Upper lobe of left lung (tissue), 6 donors: Measurements from ENCODE around the gene KIRREL3. TPM values are rescaled to one million over a fixed set of nuclear protein-coding genes. Genes with fewer than 3 reads are reported as not detected.

Source experiments
- ATAC-seq, 2 donors: fragments of 200-7000 bp; cut with Tn5 transposase; one replicate each; pipeline ENCODE4 v1.9.1; 2022; ENCODE audit warnings: mild to moderate bottlenecking in 2 of 2, moderate library complexity in 2 of 2; ENCODE audit not compliant: low FRiP score in 2 of 2
- DNase-seq, 2 donors: peaks; one replicate each; pipeline ENCODE4 v3.0.0-alpha.2; 2019 to 2020
- H3K27ac ChIP-seq, 4 donors: fragments of 200-600 bp; sonication (generic); one replicate each; pipeline ENCODE4 v1.5.1; 2016 to 2019
- H3K27me3 ChIP-seq, 4 donors: fragments of 200-600 bp; sonication (generic); one replicate each; pipeline ENCODE4 v1.5.1; 2017 to 2019
- H3K36me3 ChIP-seq, 4 donors: fragments of 200-600 bp; sonication (generic); one replicate each; pipeline ENCODE4 v1.5.1; 2016 to 2019
- H3K4me1 ChIP-seq, 4 donors: fragments of 200-600 bp; sonication (generic); one replicate each; pipeline ENCODE4 v1.5.1; 2018 to 2019
- H3K4me3 ChIP-seq, 4 donors: fragments of 200-600 bp; sonication (generic); one replicate each; pipeline ENCODE4 v1.5.1; 2017 to 2019; ENCODE audit warnings: mild to moderate bottlenecking in 2 of 4, moderate library complexity in 1 of 4
- H3K9me3 ChIP-seq, 4 donors: fragments of 200-600 bp; sonication (generic); one replicate each; pipeline ENCODE4 v1.5.1; 2018 to 2019
- EP300 ChIP-seq, 4 donors: sonication (generic); formaldehyde crosslinking; IDR thresholded peaks; one replicate each; pipeline ENCODE4 v1.5.1; 2017; ENCODE audit warnings: antibody characterized with exemption in 4 of 4, control low read depth in 2 of 4
- POLR2A ChIP-seq, 4 donors: fragments of 450-650 bp; IDR thresholded peaks; one replicate each; pipeline ENCODE4 v1.5.1; 2016 to 2017; ENCODE audit warnings: antibody characterized with exemption in 4 of 4, mild to moderate bottlenecking in 2 of 4
- POLR2AphosphoS5 ChIP-seq, 2 donors: sonication (generic); formaldehyde crosslinking; IDR thresholded peaks; one replicate each; pipeline ENCODE4 v1.5.1; 2017; ENCODE audit warnings: antibody characterized with exemption in 2 of 2
- WGBS, 2 donors: methylation state at CpG; one replicate each; pipeline ENCODE4 v1.1.5; 2017 to 2018; 5-methylcytosine and 5-hydroxymethylcytosine counted together
- total RNA-seq, 6 donors: library from RNA; depleted of rRNA in 4 of 6; stranded (reverse); fragments of >200 nt in 4 of 6; gene quantifications; one replicate each; pipeline versions ENCODE4 v1.1.0 to v1.2.1, GENCODE V29; 2016 to 2021
- TF ChIP-seq, protein P1 (sequence below), 6 experiments: fragments of 450-650 bp in 4 of 6; fragments of 200-600 bp in 2 of 6; sonication (generic) in 2 of 6; IDR thresholded peaks; one replicate each; pipeline ENCODE4 v1.5.1; 2016 to 2019; ENCODE audit warnings: antibody characterized with exemption in 6 of 6
- donor health status: DM: no; HTN: no; CAD: no; lungs with moderate emphysema.
- donor health status: DM: no; HTN: yes; CAD: no; lungs with severe emphysema.

Gene KIRREL3
- total RNA-seq, 6 donors from 2014 or later, result 0.22 to 0.24 TPM; not detected in 4

DNA sequence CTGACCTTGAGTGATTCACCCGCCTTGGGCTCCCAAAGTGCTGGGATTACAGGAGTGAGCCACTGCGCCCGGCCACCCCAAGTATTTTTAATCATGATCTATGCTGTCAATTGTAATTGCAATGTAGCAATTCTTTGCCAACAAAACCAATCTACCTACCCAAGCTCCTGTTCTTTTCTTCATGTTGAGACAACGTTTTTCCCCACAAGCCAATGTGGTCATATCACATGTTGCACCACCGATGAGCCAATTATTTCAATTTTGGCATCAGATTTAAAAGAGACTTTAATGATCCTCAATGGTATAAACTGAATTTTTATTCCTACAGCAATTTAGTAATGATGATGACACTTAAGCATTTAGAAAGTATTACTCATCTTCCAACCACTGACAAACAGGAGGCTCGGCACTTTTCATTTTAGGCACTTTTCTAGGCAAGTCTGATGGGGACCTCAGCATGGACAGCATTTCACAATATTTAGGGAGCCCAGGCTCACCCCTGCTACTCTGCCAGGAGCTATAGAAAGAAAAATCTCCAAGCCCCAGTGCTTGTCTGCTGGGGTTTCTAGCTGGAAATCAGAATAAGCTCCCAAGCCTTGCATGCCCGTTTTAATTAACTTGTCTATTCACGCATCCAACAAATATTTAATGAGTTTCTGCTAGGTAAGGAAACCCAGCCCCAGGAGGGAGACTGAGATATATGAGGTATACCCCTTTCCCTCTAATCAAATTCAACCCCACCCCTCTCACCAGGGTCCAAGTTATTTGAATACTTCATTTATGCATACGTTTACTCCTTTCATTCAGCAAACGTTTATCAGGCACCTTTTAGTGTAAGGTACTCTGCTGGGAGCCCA lies 353.6 kb downstream of the KIRREL3 start:
- no peak for TF ChIP-seq POLR2A (IDR thresholded peaks at IDR 0.05)
- TF ChIP-seq EP300 (IDR thresholded peaks at IDR 0.05), result no peak
- TF ChIP-seq POLR2AphosphoS5 (IDR thresholded peaks at IDR 0.05), result no peak
- TF ChIP-seq, protein P1, sequence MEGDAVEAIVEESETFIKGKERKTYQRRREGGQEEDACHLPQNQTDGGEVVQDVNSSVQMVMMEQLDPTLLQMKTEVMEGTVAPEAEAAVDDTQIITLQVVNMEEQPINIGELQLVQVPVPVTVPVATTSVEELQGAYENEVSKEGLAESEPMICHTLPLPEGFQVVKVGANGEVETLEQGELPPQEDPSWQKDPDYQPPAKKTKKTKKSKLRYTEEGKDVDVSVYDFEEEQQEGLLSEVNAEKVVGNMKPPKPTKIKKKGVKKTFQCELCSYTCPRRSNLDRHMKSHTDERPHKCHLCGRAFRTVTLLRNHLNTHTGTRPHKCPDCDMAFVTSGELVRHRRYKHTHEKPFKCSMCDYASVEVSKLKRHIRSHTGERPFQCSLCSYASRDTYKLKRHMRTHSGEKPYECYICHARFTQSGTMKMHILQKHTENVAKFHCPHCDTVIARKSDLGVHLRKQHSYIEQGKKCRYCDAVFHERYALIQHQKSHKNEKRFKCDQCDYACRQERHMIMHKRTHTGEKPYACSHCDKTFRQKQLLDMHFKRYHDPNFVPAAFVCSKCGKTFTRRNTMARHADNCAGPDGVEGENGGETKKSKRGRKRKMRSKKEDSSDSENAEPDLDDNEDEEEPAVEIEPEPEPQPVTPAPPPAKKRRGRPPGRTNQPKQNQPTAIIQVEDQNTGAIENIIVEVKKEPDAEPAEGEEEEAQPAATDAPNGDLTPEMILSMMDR (IDR thresholded peaks at IDR 0.05), result no peak
- H3K27me3 ChIP-seq, result no peaks in the 10 kb centered on the region
- H3K27ac ChIP-seq, result no peak overlapping the region
- no peaks in the 10 kb centered on the region for H3K4me1 ChIP-seq
- WGBS, 2 donors, result 89 to 90% methylated on average over 10 of the region's 10 CpGs
- H3K36me3 ChIP-seq, result no peaks in the 10 kb centered on the region
- DNase-seq, result no peak
- no peaks in the 10 kb centered on the region for H3K9me3 ChIP-seq
- H3K4me3 ChIP-seq, result no peak overlapping the region
- ATAC-seq, result peak in 1 of 2 donors; percentile 88

DNA sequence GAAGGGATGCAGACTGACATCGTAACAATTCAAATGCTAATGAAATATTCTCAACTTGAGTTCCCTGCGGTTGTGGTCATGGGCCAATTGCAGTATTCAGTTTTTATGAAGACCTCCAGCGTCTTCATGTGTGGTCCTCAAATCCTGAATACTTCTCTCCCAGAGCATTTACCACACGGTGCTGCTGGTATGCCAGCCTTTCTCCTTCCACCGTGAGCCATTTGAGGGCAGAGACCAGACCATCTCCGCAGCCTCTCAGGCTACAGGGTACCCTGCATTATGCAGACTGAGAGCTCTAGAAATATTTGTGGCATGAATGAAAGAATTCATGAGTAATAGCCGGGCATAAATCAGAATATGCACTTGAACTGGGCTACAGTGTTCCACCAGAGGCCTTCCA lies 355.4 kb downstream of the KIRREL3 start:
- Histone ChIP-seq H3K27ac (no peak overlapping the region), H3K27me3 (no peaks in the 10 kb centered on the region), H3K4me1 (no peaks in the 10 kb centered on the region), H3K9me3 (no peaks in the 10 kb centered on the region), H3K4me3 (no peak overlapping the region), H3K36me3 (no peaks in the 10 kb centered on the region)
- TF ChIP-seq POLR2AphosphoS5 (IDR thresholded peaks at IDR 0.05), result no peak
- no peak for TF ChIP-seq EP300 (IDR thresholded peaks at IDR 0.05)
- TF ChIP-seq, protein P1 (IDR thresholded peaks at IDR 0.05), result no peak
- no peak for TF ChIP-seq POLR2A (IDR thresholded peaks at IDR 0.05)
- no peak for ATAC-seq
- no peak for DNase-seq
- 77 to 80% methylated on average over 7 of the region's 7 CpGs for WGBS, 2 donors

DNA sequence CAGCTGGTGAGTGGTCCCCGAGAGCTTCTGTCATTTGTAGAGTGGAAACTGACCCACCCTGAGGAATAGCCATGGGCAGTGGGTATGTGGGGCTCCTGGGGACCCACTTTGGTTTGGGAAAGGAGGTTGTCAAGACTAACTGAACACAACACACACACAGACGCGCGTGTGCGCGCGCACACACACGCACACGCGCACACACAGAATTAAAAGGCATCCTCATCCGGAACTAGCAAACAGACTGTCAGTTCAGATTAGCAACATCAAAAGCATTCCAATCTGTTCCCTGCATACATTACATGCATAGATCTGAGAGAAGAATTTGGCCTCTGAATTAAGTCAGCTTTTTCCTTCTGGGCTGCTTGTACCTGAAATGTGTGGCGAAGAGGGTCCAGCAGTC lies 360.4 kb downstream of the KIRREL3 start:
- no peak overlapping the region for H3K4me3 ChIP-seq
- no peak overlapping the region for H3K27ac ChIP-seq
- 82 to 88% methylated on average over 6 to 12 of the region's 12 CpGs for WGBS, 2 donors
- DNase-seq, result no peak
- H3K9me3 ChIP-seq, result no peaks in the 10 kb centered on the region
- no peaks in the 10 kb centered on the region for H3K4me1 ChIP-seq
- no peak for TF ChIP-seq POLR2AphosphoS5 (IDR thresholded peaks at IDR 0.05)
- no peaks in the 10 kb centered on the region for H3K27me3 ChIP-seq
- ATAC-seq, result no peak
- no peaks in the 10 kb centered on the region for H3K36me3 ChIP-seq

DNA sequence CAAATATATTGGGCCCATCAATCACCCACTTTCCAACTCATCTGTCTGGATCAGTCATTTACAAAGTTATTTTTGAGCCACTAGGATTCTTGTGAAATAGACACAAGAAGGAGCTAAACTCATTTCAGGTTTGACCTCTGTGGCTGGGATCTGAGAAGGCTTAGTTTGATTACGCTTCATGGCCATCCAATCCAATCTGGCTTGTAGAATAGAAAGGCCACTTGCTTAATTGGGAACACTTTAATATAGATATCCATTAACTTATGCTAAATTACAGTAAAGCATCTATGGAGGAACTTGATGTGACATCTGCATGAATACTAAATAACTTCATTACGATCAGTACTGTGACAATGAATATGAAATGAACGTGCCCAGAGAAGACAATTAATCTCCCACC lies 360.9 kb downstream of the KIRREL3 start:
- ATAC-seq (no peak), DNase-seq (no peak)
- TF ChIP-seq POLR2A (IDR thresholded peaks at IDR 0.05) (no peak), POLR2AphosphoS5 (IDR thresholded peaks at IDR 0.05) (no peak), EP300 (IDR thresholded peaks at IDR 0.05) (no peak)
- TF ChIP-seq, protein P1 (IDR thresholded peaks at IDR 0.05), result no peak
- Histone ChIP-seq H3K4me3 (no peak overlapping the region), H3K4me1 (no peaks in the 10 kb centered on the region), H3K27ac (no peak overlapping the region), H3K36me3 (no peaks in the 10 kb centered on the region), H3K27me3 (no peaks in the 10 kb centered on the region), H3K9me3 (no peaks in the 10 kb centered on the region)
- WGBS, 2 donors, result 87 to 93% methylated on average over 3 of the region's 3 CpGs

DNA sequence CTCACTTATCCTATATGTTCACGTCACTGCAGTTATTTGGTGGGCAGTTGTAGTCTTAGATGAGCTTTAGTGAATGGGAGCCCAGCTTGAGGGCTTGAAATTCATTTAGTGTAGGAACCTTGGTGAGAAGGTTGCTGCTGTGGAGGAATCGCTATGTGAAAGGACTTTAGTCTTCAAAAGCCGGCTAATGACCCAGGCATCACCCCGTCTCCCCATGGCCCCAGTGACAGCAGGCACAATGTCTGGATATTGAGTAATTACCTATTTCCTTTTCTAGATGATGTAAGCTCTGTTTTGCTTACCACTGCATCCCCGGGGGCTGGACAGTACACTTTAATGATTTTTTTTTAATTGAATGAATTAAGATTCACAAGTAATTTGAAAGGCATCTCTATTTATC lies 361.9 kb downstream of the KIRREL3 start:
- no peak overlapping the region for H3K4me3 ChIP-seq
- no peak for ATAC-seq
- no peak for DNase-seq
- 47 to 73% methylated on average over 5 of the region's 5 CpGs for WGBS, 2 donors
- no peaks in the 10 kb centered on the region for H3K36me3 ChIP-seq
- TF ChIP-seq POLR2AphosphoS5 (IDR thresholded peaks at IDR 0.05), result no peak
- no peak for TF ChIP-seq EP300 (IDR thresholded peaks at IDR 0.05)
- no peak for TF ChIP-seq POLR2A (IDR thresholded peaks at IDR 0.05)
- TF ChIP-seq, protein P1 (IDR thresholded peaks at IDR 0.05), result no peak
- no peak overlapping the region for H3K27ac ChIP-seq
- H3K4me1 ChIP-seq, result no peaks in the 10 kb centered on the region
- no peaks in the 10 kb centered on the region for H3K9me3 ChIP-seq
- H3K27me3 ChIP-seq, result no peaks in the 10 kb centered on the region
